ENCODE data around the gene DPT. TPM values are rescaled to one million over a fixed set of nuclear protein-coding genes. Genes with fewer than 3 reads are reported as not detected.

DPT gene
- total RNA-seq, 4 donors from 2014 or later, result 7.2 to 23.6 (median 14.4) TPM

DNA sequence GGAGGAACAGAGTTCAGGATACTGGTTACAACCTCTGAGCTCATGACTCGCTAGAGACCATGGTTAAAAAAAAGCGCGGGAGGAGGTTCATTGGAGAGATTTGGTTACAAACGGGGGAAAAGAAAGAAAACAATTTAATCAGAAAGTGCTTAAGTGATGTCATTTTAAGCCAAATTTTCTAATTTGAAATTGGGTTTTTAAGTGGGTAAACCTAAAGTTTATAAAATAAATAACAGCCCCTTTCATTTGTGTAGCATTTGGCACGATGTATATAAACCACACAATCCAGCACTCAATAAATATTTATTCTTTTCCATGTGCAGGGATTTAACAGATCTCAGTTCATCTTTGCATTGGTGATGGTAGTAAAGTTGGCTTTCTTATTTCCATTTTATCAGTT, 7.0 kb upstream of the DPT start:
- Histone ChIP-seq H3K36me3 (no peaks in the 10 kb centered on the region), H3K4me1 (no peaks in the 10 kb centered on the region), H3K27ac (no peak overlapping the region), H3K27me3 (no peaks in the 10 kb centered on the region), H3K9me3 (no peaks in the 10 kb centered on the region), H3K4me3 (no peak overlapping the region)
- WGBS, result 83% methylated on average over 5 of the region's 5 CpGs
- DNase-seq (ENCODE audit: low spot score in 2 of 2), result no peak
- no peak for TF ChIP-seq POLR2AphosphoS5 (IDR thresholded peaks at IDR 0.05)
- no peak for TF ChIP-seq POLR2A (IDR thresholded peaks at IDR 0.05)
- TF ChIP-seq, protein P1, sequence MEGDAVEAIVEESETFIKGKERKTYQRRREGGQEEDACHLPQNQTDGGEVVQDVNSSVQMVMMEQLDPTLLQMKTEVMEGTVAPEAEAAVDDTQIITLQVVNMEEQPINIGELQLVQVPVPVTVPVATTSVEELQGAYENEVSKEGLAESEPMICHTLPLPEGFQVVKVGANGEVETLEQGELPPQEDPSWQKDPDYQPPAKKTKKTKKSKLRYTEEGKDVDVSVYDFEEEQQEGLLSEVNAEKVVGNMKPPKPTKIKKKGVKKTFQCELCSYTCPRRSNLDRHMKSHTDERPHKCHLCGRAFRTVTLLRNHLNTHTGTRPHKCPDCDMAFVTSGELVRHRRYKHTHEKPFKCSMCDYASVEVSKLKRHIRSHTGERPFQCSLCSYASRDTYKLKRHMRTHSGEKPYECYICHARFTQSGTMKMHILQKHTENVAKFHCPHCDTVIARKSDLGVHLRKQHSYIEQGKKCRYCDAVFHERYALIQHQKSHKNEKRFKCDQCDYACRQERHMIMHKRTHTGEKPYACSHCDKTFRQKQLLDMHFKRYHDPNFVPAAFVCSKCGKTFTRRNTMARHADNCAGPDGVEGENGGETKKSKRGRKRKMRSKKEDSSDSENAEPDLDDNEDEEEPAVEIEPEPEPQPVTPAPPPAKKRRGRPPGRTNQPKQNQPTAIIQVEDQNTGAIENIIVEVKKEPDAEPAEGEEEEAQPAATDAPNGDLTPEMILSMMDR (IDR thresholded peaks at IDR 0.05), result no peak
- no peak for TF ChIP-seq EP300 (IDR thresholded peaks at IDR 0.05)

DNA sequence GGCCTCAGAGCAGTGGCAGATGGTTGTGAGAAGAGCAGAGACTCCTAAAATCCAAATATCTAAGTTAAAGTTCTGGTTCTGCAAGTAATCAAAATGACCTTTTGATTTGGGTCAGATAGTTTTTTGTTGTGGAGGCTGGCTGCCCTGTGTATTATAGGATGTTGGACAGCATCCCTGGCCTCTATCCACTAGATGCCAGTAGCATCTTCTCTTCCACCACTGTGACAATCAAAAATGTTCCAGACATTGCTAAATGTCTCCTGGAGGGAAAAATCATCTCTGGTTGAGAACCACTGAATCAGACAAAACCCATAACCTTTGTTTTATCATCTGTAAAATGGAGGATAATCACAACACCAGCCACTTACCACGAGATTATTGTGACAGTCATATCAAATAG, 5.9 kb upstream of the DPT start:
- no peak for DNase-seq (ENCODE audit: low spot score in 2 of 2)
- H3K4me3 ChIP-seq, result no peak overlapping the region
- WGBS, result 67% methylated on average over 1 of the region's 1 CpG
- no peaks in the 10 kb centered on the region for H3K27me3 ChIP-seq
- no peaks in the 10 kb centered on the region for H3K36me3 ChIP-seq
- H3K4me1 ChIP-seq, result no peaks in the 10 kb centered on the region
- no peak overlapping the region for H3K27ac ChIP-seq
- TF ChIP-seq, protein P1 (IDR thresholded peaks at IDR 0.05), result no peak
- no peak for TF ChIP-seq POLR2AphosphoS5 (IDR thresholded peaks at IDR 0.05)
- TF ChIP-seq EP300 (IDR thresholded peaks at IDR 0.05), result no peak
- no peak for TF ChIP-seq POLR2A (IDR thresholded peaks at IDR 0.05)
- H3K9me3 ChIP-seq, result no peaks in the 10 kb centered on the region

DNA sequence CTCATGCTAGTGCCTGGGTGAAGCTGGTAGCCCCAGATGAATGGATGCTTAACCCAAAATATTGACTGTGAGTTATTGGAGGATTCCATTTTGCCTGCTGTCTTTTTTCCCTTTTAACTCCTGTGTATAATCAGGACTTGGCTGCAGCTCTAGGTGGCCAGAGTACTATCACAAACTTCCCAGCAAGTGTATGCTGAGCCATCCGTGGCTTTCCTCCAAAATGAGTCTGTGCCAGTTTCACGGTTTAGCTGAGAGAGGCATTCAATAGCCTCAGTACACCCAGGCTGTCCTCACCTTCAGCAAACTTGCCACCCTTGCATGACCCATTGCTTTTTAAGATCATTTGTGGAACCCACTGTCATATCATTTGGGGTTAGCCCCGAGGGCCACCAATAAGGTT, 5.3 kb upstream of the DPT start:
- no peaks in the 10 kb centered on the region for H3K4me1 ChIP-seq
- H3K9me3 ChIP-seq, result no peaks in the 10 kb centered on the region
- H3K4me3 ChIP-seq, result no peak overlapping the region
- DNase-seq (ENCODE audit: low spot score in 2 of 2), result no peak
- no peaks in the 10 kb centered on the region for H3K36me3 ChIP-seq
- no peak overlapping the region for H3K27ac ChIP-seq
- TF ChIP-seq EP300 (IDR thresholded peaks at IDR 0.05), result no peak
- no peak for TF ChIP-seq POLR2AphosphoS5 (IDR thresholded peaks at IDR 0.05)
- TF ChIP-seq, protein P1 (IDR thresholded peaks at IDR 0.05), result no peak
- no peak for TF ChIP-seq POLR2A (IDR thresholded peaks at IDR 0.05)
- no peaks in the 10 kb centered on the region for H3K27me3 ChIP-seq
- WGBS, result 45% methylated on average over 3 of the region's 3 CpGs

DNA sequence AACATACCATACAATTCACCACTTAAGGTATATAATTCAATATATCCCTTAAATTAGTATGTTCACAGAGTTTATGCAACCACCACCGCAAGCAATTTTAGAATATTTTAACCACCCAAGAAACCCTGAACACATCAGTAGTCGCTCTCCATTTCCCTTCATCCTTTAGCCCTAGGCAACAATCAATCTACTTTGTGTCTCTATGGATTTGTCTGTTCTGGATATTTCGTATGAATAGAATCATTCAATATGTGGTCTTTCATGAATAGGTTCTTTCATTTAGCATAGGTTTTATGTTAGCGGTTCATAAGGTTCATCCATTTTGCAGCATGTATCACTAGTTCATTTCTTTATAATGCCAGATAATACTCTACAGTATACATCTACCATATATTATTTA, 4.2 kb upstream of the DPT start:
- H3K4me1 ChIP-seq, result no peaks in the 10 kb centered on the region
- WGBS, result 76% methylated on average over 4 of the region's 4 CpGs
- no peaks in the 10 kb centered on the region for H3K36me3 ChIP-seq
- no peaks in the 10 kb centered on the region for H3K27me3 ChIP-seq
- no peak overlapping the region for H3K27ac ChIP-seq
- H3K9me3 ChIP-seq, result no peaks in the 10 kb centered on the region
- DNase-seq (ENCODE audit: low spot score in 2 of 2), result no peak
- H3K4me3 ChIP-seq, result no peak overlapping the region
- TF ChIP-seq EP300 (IDR thresholded peaks at IDR 0.05) (no peak), POLR2A (IDR thresholded peaks at IDR 0.05) (no peak), POLR2AphosphoS5 (IDR thresholded peaks at IDR 0.05) (no peak)
- TF ChIP-seq, protein P1 (IDR thresholded peaks at IDR 0.05), result no peak

DNA sequence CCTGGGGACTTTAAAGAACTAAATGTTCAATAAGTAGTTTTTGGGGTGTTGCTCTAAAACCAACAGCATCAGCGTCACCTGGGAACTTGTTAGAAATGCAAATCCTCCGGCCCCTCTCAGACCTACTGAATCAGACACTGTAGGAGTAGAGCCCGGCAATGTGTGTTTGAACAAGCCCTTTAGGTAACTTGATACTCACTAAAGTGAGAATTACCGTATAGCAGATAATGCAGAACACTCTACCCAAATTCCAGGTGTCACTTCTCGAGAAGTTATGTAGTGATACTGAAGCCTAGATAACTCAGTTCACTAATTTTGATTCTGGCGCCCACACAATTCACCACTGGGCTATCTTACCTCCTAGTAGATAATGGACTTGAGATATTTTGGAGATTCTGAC, 3.7 kb upstream of the DPT start:
- no peak for TF ChIP-seq POLR2A (IDR thresholded peaks at IDR 0.05)
- TF ChIP-seq, protein P1 (IDR thresholded peaks at IDR 0.05), result no peak
- TF ChIP-seq EP300 (IDR thresholded peaks at IDR 0.05), result no peak
- TF ChIP-seq POLR2AphosphoS5 (IDR thresholded peaks at IDR 0.05), result no peak
- no peak for DNase-seq (ENCODE audit: low spot score in 2 of 2)

More for the DNA sequence above, 3.7 kb upstream of the DPT start:
- Histone ChIP-seq H3K4me3 (no peak overlapping the region), H3K9me3 (no peaks in the 10 kb centered on the region), H3K4me1 (no peaks in the 10 kb centered on the region), H3K27me3 (no peaks in the 10 kb centered on the region), H3K36me3 (no peaks in the 10 kb centered on the region), H3K27ac (no peak overlapping the region)
- 94% methylated on average over 6 of the region's 6 CpGs for WGBS
